ENCODE measurements around the gene HECTD4.
A peak's percentile ranks its signal among the peaks of the same experiment; 100 is the strongest.
"Not testable (repeated sequence)": the region's sequence is repeated elsewhere in the genome, so short reads cannot be mapped to it uniquely, and the experiment has no call there.

HECTD4 gene, protein sequence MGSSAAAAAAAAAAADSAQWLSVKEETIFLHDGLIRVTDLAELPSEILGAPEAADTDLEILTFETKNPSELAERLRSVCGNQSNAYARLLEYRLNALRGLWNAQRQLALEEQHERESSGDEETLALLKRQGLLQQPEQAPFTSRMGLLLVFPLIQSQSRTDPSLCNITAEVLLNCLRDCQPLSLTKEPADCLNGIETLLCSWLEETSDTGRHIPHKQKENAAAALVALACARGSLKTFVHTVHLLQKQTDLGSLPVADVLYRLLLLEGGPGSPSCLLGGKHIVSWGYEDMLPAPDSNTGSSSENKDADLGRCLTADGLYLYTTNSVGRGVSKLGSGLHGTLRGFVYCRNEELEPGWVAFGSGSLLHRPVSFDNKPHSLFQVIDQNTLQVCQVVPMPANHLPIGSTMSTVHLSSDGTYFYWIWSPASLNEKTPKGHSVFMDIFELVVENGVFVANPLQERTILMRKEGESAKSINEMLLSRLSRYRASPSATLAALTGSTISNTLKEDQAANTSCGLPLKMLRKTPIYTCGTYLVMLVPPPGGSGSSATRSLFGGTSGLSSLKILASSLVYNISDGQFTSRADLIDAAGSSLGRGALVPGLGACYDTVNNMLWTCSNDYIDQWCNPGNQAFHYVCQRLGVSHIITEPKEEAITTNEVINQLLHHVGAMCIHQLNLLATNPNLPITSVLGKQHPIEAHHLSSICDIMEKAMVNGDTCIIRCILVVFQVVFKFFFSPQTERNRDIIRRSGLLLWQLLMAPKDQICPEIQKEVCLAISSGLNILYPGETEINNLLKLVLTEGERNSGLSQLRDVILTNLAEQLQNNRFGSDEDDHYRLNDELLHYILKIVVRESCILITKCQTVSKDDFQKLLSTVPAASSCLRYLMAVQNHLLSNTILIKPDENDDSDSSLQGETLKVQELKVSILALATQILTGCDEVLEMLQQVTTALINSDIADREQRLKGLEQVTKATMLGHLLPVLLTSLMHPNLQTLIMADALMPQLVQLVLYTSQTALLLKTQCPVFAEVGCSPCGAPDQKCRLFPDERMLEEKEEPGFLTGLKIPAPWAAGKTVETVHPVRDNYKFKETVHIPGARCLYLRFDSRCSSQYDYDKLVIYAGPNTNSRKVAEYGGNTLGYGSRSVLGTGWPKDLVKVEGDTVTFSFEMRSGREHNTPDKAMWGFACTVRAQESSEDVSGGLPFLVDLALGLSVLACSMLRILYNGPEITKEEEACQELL (N-terminal part only)

DNA sequence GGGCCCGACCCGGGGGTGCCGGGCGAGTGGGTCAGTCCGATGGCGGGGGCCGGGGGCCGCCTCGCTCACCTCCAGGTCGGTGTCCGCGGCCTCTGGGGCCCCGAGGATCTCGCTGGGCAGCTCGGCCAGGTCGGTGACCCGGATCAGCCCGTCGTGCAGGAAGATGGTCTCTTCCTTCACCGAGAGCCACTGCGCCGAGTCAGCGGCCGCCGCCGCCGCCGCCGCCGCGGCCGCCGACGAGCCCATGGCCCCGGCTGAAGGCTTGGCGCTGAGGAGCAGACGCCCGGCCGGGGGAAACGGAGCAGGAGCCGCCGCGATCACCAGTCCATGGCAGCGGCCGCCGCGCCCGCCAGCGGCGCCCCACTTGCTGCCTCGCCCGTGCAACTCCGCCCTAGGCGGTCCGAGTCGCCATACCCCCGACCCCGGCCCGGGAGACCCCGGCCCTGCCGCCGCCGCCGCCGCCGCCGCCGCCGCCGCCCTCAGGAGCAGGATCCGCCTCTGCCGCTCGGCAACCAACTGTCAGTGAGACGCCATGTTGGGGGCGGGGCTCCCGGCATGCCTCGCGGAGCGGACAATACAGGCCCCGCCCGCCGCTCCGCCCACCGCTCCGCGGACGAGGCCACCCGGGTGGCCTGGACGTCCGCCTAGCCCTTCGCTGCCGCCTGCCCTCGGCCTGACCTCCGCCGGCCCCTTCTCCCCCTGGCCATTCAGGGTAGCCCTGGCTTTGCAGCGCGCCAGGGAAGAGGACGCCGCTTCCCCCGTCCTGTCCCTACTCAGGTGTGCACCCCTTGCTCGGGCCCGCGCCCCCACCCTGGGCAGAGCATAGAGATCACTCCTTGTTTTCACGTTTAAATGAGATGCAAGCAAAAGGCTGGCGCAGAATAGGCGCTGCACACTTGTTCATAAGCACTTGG, at the start of gene HECTD4:
HECTD4 (minus strand) TSS at position 549 of the 914 bp plus-strand sequence; CDS start at position 246, 303 bp downstream.
- FAIRE-seq: no peak

DNA sequence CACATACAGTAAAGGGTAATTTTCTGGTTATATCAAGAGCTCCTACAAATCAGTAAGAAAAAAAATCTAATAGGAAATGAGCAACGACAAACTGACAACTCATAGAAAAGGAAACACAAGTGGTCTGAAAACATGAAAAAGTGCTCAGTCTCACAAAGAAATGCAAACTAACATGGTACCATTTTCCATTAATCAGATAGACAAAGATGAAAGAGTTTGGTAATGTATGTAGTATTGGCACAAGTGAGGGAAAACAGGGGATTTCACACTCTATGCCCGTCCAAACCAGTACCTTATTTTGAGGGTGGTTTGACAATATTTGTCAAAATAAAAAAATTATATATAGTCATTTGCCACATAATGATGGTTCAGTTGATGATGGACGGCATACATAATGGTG, 49.7 kb upstream of the HECTD4 start:
- no peak for FAIRE-seq

DNA sequence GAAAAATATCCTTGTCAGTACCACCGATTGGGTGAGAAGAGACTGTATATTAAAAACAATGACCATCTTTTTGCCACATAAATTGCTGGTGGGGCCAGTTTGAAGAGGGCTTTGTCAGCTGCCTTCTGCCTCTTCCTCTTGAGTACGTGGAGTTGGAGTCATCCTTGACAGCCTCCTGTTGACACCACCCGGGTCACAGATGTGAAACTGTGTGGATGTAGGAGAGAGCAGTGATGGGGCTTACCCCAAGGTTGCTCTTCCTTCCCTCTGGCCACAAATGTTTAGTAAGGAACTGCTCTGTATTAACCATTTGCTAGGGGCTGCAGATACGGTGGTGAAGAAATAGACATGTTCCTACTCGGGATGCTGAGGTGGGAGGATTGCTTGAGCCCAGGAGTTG, 48.7 kb upstream of the HECTD4 start:
- no peak for FAIRE-seq

DNA sequence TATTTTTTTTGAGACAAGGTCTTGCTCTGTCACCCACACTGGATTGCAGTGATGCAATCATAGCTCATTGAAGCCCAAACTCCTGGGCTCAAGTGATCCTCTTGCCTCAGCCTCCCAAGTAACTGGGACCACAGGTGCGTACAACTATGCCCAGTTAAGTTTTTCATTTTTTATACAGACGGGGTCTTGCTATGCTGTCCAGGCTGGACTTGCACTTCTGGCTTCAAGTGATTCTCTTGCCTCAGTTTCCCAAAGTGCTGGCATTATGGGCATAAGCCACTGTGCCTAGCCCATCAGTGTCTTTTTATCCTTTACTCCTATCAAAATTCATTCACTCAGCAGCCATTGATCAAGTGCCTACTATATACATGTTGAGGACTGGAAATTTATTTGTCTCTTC, 45.5 kb upstream of the HECTD4 start:
- FAIRE-seq: no peak

DNA sequence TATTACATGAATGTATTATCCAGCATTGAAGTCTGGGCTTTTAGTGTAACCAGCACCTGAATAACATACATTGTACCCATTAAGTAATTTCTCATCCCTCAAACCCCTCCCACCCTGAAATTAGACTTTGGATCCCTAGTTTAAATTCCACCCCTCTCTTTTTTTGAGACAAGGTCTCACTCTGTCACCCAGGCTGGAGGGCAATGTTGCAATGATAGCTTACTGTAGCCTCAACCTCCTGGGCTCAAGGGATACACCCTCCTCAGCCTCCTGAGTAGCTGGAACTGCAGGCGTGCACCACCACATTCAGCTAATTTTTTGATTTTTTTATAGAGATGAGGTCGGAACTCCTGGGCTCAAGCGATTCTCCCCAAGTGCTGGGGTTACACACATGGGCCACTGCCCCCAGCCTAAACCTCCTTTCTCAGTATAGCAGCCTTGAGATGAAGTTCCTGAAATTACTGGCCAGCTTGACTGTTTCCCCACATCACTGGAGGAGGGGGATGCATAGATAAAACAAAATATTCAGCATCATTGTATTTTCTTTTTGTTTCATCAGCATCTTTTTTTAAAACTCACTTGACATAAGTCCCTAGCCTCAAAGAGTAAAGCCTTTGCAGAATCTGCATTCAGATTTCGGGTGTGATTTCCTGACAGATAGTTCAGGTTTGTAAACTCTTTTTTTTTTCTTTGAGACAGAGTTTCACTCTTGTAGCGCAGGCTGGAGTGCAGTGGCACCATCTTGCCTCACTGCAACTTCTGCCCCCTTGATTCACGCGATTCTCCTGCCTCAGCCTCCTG, 43.6 kb upstream of the HECTD4 start:
- FAIRE-seq: no peak

DNA sequence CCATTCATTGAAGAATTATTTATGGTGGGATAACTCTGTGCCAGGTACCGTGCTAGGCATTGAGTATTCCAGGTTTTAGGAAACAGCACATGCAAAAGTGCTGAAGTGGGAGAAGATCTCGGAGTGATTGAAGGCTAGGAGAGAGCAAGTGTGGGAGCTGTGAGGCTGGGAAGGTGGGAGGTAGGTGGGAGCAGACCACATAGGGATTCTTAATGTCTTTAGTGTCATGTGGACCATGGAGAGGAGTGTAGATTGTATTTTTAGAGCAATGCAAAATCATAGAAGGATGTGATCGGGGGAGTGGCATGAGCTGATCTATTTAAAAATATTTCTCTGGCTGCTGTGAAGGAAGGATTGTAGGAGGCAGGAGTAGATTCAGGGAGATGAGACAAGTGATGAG, 41.9 kb upstream of the HECTD4 start:
- no peak for FAIRE-seq

DNA sequence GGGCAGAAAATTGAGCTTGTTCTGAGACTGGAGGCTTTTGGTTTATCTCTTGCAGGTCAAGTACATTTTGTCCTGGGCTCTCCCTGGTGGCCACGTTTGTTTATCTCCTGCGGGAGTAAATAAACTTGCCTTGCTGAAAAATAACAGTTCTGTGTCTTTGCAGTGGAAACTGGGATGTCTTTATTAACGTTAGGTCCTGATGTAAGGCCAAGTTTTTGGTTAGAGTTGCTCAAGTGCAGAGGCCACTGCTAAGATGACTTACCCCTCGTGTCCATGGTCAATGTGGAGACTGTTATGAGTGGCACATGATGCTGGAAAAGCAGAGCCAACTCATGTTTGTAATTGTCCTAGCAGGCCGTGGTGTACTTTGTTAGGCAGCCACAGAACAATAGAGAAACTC, 40.3 kb upstream of the HECTD4 start:
- FAIRE-seq: no peak

DNA sequence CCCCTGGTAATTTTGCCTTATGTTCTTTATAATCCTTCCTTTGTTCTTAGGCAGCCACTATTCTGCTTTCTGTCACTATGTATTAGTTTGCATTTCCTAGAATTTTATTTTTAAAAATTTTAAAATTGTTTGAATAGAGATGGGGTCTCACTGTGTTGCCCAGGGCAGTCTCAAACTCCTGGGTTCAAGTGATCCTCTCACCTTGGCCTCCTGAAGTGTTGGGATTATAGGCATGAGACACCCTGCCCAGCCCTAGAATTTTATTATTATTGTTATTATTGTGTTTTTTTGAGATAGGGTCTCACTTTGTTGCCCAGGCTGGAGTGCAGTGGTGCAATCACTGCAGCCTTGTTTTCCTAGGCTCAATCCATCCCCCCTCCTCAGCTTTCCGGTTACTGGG, 39.1 kb upstream of the HECTD4 start:
- FAIRE-seq: no peak

DNA sequence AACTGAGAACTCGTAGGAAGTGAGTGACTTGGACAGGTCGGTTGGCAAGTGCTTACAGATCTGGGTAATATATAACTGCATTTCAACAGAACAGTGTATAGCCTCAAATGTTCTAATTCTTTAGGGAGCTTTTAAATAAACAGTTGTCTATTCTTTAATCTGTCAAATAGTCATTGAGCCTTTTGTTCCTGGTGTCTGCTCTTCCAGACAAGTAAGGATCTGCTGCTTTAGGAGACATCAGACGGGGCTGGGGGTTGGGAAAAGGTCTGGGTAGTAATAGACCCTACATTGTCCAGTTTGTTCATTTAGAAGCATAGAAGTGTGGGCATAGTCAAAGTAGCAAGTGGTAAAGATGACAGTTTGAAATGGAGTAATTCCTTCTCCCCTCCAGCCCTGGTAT, 38.5 kb upstream of the HECTD4 start:
- FAIRE-seq: no peak

DNA sequence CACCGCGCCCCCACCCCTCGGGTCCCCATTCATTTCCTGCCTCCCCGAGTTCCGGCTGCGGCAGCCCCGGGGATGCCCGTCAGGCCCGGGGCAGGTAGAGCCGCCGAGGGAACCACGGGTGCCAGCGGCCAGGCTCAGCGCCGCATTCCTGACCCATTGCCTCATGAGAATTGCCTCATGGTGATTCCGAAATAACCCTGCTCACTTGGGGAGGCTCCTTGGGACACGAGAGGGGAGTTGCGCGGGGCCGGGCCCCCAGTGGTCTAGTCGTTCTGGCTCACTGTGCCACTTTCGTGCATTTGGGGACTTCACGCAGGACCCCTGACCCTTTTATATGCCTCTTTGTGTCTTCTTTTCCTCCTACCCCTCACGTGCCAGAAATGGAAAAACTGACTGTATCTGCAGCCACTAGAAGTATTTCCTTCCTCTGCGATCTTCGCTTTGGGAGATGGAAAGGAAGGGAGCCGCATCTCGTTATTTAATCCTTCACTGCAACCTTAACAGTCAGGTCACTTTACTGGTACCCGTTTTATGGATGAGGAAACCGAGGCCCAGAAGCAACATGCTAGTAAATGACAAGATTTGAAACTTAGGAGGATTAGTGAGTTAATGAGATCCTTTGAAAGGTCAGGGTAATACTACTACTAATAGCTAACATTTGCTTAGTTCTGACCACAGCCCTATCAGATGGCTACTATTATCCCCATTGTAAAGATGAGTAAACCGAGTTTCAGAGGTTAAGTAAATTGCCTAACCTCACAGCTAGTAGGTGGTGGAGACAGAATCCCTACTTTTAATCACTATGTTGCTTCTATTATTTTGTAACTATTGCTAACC, 37.3 kb upstream of the HECTD4 start:
- no peak for FAIRE-seq

DNA sequence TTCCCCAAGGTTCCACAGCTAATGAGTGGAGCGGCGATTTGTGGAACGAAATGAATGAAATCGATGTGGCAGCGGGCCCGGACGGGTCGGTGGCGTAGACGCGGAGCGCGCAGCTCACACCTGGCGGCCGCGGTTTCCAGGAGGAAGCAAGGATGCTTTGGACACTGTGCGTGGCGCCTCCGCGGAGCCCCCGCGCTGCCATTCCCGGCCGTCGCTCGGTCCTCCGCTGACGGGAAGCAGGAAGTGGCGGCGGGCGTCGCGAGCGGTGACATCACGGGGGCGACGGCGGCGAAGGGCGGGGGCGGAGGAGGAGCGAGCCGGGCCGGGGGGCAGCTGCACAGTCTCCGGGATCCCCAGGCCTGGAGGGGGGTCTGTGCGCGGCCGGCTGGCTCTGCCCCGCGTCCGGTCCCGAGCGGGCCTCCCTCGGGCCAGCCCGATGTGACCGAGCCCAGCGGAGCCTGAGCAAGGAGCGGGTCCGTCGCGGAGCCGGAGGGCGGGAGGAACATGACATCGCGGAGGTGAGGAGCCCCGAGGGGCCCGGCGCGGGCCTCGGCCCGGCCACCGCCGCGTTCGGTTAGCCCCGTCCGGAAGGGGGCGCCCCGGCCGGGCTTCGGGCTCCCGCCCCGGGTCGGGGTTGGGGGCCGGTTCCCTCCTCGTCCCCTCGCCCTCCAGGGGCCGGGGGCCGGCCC, 36.5 kb upstream of the HECTD4 start, which contains the start of gene PTPN11:
PTPN11 (plus strand) TSS at position 340 of the 689 bp plus-strand sequence; CDS start at position 505, 165 bp downstream.
- FAIRE-seq: no peak

DNA sequence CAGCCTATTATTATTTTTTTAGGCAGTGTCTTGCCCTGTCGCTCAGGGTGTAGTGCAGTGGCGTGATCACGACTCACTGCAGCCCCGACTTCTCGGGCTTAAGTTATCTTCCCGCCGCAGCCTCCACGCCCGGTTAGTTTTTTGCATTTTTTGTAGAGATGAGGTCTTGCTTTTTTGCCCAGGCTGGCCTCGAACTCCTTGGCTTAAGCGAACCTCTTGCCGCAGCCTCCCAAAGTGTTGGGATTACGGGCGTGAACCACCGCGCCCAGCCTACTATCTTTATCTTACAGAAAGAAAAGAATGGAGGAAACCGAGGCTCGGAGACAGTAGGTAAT, 36.0 kb upstream of the HECTD4 start:
- FAIRE-seq: no peak

DNA sequence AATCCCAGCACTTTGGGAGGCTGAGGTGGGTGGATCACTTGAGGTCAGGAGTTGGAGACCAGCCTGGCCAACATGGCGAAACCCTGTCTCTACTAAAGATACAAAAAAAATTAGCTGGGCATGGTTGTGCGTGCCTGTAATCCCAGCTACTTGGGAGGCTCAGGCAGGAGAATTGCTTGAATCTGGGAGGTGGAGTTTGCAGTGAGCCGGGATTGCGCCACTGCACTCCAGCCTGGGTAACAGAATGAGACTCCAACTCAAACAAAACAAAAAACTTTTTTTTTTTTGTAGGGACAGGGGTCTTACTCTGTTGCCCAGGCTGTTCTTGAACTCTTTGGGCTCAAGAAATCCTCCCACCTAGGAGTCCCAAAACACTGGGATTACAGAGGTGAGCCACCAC, 33.2 kb upstream of the HECTD4 start:
- FAIRE-seq: not testable (repeated sequence)

DNA sequence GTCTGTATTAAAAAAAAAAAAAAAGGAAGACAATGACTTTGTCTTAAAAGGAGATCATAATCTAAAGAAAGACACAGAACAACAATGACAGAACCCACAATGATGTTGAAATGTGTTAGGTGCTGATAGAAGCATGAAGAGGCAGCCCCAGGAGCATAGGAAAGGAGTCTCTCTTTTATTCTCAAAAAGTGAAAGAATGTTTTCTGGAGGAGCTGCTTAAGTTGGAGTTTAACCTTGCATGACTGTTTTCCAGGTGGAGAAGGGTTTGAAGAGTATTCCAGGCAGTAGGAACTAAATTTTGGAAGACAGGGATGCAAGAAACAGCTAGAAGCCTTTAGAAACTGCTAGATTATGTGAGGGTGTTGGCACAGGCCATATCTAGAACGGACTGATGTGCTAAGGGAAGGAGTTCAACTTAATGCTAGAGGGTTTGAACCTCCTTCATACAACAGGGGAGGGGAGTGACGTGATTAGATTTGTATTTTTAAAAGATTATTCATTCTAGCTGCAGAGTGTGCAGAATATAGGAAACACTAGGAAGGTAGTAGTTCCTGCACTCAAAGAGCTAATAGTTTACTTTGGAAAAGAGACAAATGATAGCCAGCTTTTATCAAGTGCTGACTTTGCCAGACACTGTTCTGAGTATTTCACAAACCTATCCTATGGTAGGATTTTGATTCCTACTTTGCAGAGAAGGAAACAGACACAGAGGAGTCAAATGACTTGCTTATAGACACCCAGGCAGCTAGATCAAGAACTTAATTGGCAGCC, 31.8 kb upstream of the HECTD4 start:
- no peak for FAIRE-seq

DNA sequence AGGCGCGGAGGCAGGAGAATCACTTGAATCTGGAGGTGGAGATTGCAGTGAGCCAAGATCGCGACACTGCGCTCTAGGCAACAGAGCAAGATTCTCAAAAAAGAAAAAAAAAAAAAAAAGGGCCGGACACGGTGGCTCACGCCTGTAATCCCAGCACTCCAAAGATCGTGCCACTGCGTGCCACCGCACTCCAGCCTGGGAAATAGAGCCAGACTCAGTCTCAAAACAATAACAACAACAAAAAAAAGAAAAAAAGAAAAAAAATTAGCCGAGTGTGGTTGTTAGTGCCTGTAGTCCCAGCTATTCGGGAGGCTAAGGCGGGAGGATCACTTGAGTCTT, 27.6 kb upstream of the HECTD4 start:
- no peak for FAIRE-seq

DNA sequence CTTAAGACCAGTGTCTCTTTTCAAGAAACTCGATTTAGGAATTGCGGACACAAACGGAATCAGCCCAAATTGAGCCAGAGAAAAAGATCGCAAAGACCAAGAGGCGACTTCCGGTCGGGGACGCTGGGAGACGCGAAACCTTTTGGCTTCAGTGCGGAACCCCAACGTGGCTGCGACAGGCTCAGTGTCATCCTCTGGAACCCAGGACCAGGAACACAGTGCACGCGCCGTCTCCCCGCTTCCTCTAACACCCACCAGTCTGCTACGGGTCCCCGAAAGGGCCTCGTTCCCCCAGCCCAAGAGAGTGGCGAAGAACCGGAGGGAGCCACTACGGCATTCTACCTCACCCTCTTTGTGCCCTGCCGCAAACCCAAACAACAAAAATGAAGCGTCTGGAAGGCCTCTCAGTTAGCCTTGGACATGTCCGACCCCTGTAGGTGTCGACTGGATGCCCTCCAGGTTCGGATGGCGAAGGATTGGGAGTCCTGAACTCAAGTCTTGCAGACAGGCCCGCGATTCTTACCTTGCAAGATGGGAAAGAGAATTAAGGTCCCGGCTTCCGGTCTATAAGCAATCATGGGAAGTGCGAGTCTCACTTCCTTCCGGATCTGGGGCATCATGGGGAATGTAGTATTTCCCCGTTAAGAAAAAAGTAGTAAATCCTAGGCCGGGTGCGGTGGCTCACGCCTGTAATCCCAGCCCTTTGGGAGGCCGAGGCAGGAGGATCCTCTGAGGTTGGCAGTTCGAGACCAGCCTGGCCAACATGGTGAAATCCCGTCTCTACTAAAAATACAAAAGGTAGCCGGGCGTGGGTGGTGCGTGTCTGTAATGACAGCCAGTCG, 27.1 kb upstream of the HECTD4 start, which contains the start of gene RPL6:
RPL6 (minus strand) TSS at position 542 of the 842 bp plus-strand sequence. CDS start 949 bp downstream, outside the sequence.
- peak; percentile 9 for FAIRE-seq

DNA sequence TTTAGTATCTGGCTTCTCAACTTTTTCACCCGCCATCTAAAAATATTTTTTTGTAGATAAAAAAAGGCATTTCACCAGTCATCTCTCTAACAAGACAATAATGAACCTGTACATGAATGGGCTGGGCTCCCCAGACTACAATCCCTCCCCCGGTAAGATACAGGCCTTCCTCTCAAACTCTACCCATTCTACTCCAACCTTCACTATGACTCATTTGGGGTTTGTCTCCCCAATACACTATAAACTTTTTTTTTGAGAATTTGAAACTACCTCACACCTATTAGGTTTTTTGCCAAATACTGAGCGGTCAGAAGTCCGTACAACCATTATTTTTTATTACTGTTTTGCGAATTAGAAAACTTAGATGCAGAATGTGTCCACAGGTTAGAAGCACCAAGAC, 26.4 kb upstream of the HECTD4 start:
- FAIRE-seq: no peak

DNA sequence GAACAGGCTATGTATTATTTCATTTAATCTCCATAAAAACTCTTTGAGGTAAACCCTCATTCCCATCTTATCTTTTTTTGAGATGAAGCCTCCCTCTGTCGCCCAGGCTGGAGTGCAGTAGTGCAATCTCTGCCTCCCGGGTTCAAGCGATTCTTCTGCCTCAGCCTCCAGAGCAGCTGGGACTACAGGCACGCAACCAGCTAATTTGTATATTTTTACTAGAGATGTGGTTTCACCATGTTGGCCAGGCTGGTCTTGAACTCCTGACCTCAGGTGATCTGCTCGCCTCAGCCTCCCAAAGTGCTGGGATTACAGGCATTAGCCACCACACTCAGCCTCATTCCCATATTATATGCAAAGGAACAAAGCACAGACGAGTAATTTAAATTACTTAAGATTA, 25.5 kb upstream of the HECTD4 start:
- FAIRE-seq: not testable (repeated sequence)
